Panc1 (cell line): ENCODE measurements around the gene RING1. TPM values are rescaled to one million over a fixed set of nuclear protein-coding genes. Genes with fewer than 3 reads are reported as not detected.

Experiments used
- ATAC-seq: fragments of 200-7000 bp; cut with Tn5 transposase; 2 replicates; pipeline ENCODE4 v1.9.1; 2020; ENCODE audit warnings: mild to moderate bottlenecking, moderate library complexity
- BruUV-seq: library from RNA; stranded (reverse); fragments of 400-500 nt; replicated peaks from 2 replicates; lab custom pipeline; 2021; lab: Mats Ljungman, UMichigan
- CTCF ChIA-PET: fragments of 300-600 bp; sonication (Branson Sonifier 250); formaldehyde crosslinking; loops from one replicate; lab custom pipeline; 2022; ENCODE audit warnings: antibody characterized with exemption; lab: Charles Lee
- POLR2A ChIA-PET: fragments of 300-600 bp; sonication (Branson Sonifier 250); formaldehyde crosslinking; loops from one replicate; lab custom pipeline; 2022; ENCODE audit warnings: antibody characterized with exemption; lab: Charles Lee
- DNase-seq: peaks from one replicate; pipeline ENCODE4 v3.0.0-alpha.2; 2010; ENCODE audit warnings: low read depth, low spot score
- H3K27ac ChIP-seq: 2 replicates; pipeline ENCODE4 v1.5.1; 2011; ENCODE audit warnings: mild to moderate bottlenecking, low read length, inconsistent platforms
- H3K27me3 ChIP-seq: fragments of 200-500 bp; sonication (Bioruptor generic); 2 replicates; pipeline ENCODE4 v1.6.0; 2014; ENCODE audit warnings: low read length, inconsistent platforms; ENCODE audit not compliant: control insufficient read depth, insufficient read depth
- H3K36me3 ChIP-seq: fragments of 200-500 bp; sonication (Bioruptor generic); 2 replicates; pipeline ENCODE4 v1.5.1; 2014; ENCODE audit warnings: inconsistent platforms, mild to moderate bottlenecking, low read length, moderate library complexity; ENCODE audit not compliant: control insufficient read depth, insufficient read depth
- H3K4me1 ChIP-seq: 2 replicates; pipeline ENCODE4 v1.5.1; 2011; ENCODE audit warnings: inconsistent platforms, mild to moderate bottlenecking, low read length, moderate library complexity; ENCODE audit not compliant: control insufficient read depth, insufficient read depth
- H3K4me3 ChIP-seq, 2 experiments: 2 replicates each; pipeline ENCODE4 v1.5.1; 2011 to 2012; ENCODE audit warnings: low read depth in 2 of 2, low read length in 2 of 2, mild to moderate bottlenecking in 2 of 2, inconsistent platforms in 1 of 2, moderate library complexity in 1 of 2
- H3K9me3 ChIP-seq: fragments of 200-500 bp; sonication (Bioruptor generic); 2 replicates; pipeline ENCODE4 v1.5.1; 2014; ENCODE audit warnings: low read depth, mild to moderate bottlenecking, inconsistent platforms, low read length, moderate library complexity; ENCODE audit not compliant: control insufficient read depth, insufficient read depth
- CTCF ChIP-seq: fragments of 450-650 bp; IDR thresholded peaks from 2 replicates; pipeline ENCODE4 v1.5.1; 2017; ENCODE audit warnings: mild to moderate bottlenecking
- POLR2AphosphoS5 ChIP-seq: IDR thresholded peaks from 2 replicates; pipeline ENCODE4 v1.6.1; 2012; ENCODE audit warnings: mild to moderate bottlenecking, low read depth, low read length, moderate library complexity
- REST ChIP-seq, 2 experiments: IDR thresholded peaks; 2 replicates each; pipeline ENCODE4 v1.6.1; 2011 to 2012; ENCODE audit warnings: low read depth in 2 of 2, control low read depth in 1 of 2, low read length in 1 of 2, mild to moderate bottlenecking in 1 of 2, moderate library complexity in 1 of 2; ENCODE audit not compliant: insufficient read depth in 1 of 2
- SIN3A ChIP-seq: IDR thresholded peaks from 2 replicates; pipeline ENCODE4 v1.6.1; 2012; ENCODE audit warnings: low read depth, mild to moderate bottlenecking, low read length, moderate library complexity, borderline replicate concordance; ENCODE audit not compliant: insufficient read depth
- TCF7L2 ChIP-seq: IDR thresholded peaks from 2 replicates; pipeline ENCODE4 v1.6.1; 2011; ENCODE audit warnings: mild to moderate bottlenecking, low read depth, low read length, inconsistent platforms
- in situ Hi-C: cut with HindIII; loops from 2 replicates; pipeline ENCODE4 v1.10.0; 2016; ENCODE audit warnings: low sequenced_read_pairs, low pct_unique_long_range_greater_than_20kb
- intact Hi-C: fragments of 100-400 bp; cut with micrococcal nuclease; formaldehyde crosslinking; loops from one replicate; pipeline ENCODE4 v1.10.0; 2022; ENCODE audit not compliant: unreplicated experiment
- total RNA-seq: library from RNA; stranded (reverse); gene quantifications from one replicate; pipeline ENCODE4 v1.2.1, GENCODE V29; 2021; ENCODE audit not compliant: unreplicated experiment

Gene RING1
- total RNA-seq, 1 experiment from 2014 or later: 33.7 TPM

- H3K4me1 ChIP-seq: peaks cover 14% of the 10 kb centered on the region
- intact Hi-C loops: loop anchor here (2.0 to 10.0 kb wide), 2 partner anchors 130 to 234 kb away; no protein-coding TSS in a partner anchor
- ChIA-PET POLR2A (interaction anchor here (0.6 to 1.0 kb wide), 2 partner anchors 11 to 17 kb away, joined by 3 to 8 read pairs; no protein-coding TSS in a partner anchor), CTCF (interaction anchor here (1.1 to 1.9 kb wide), 4 partner anchors 13 to 100 kb away, joined by 3 to 9 read pairs (median 4); no protein-coding TSS in a partner anchor)
- H3K9me3 ChIP-seq: no peaks in the 10 kb centered on the region
- ATAC-seq (peak; percentile 93), DNase-seq (peak; percentile 97)
- in situ Hi-C loops: no loop called here
- BruUV-seq: no TSS peak
- peak overlapping the region; percentile 98 for H3K27ac ChIP-seq
- peaks cover 4% of the 10 kb centered on the region; the same call in 1 of the 2 replicates for H3K36me3 ChIP-seq
- no peaks in the 10 kb centered on the region for H3K27me3 ChIP-seq
- H3K4me3 ChIP-seq: peak overlapping the region; percentile 67 to 82
- TF ChIP-seq POLR2AphosphoS5 (peak; percentile 91), TCF7L2 (peak; percentile 70; the same call in 1 of the 2 replicates), REST (IDR thresholded peaks at IDR 0.05; ENCODE audit: insufficient read depth in 1 of 2, low read depth in 2 of 2, low read length in 1 of 2) (no peak), CTCF (no peak), SIN3A (0 out of 2 replicates have a peak, but pooled peaks have one; percentile 69)
These were observed 40.8 kb downstream of the RING1 start for GRCh38 chr6:33248932-33249731.

- intact Hi-C loops: loop anchor here (2.0 to 10.0 kb wide), 2 partner anchors 131 to 235 kb away; no protein-coding TSS in a partner anchor
- in situ Hi-C loops: no loop called here
- BruUV-seq: TSS peak; percentile 76
- no peaks in the 10 kb centered on the region for H3K27me3 ChIP-seq
- H3K27ac ChIP-seq: peak overlapping the region; percentile 98
- ChIA-PET POLR2A (interaction anchor here (0.5 to 1.1 kb wide), 3 partner anchors 10 to 278 kb away, joined by 3 to 4 read pairs (median 4); no protein-coding TSS in a partner anchor), CTCF (interaction anchor here (1.9 kb wide), 1 partner anchor 53 kb away, joined by 9 read pairs; no protein-coding TSS in a partner anchor)
- peaks cover 14% of the 10 kb centered on the region for H3K4me1 ChIP-seq
- DNase-seq: no peak
- peak; percentile 9 for ATAC-seq
- H3K36me3 ChIP-seq: peaks cover 4% of the 10 kb centered on the region; the same call in 1 of the 2 replicates
- H3K4me3 ChIP-seq: peak overlapping the region; percentile 67 to 82
- H3K9me3 ChIP-seq: no peaks in the 10 kb centered on the region
- TF ChIP-seq SIN3A (no peak), TCF7L2 (no peak), REST (IDR thresholded peaks at IDR 0.05; ENCODE audit: insufficient read depth in 1 of 2, low read depth in 2 of 2, low read length in 1 of 2) (no peak), CTCF (no peak), POLR2AphosphoS5 (no peak)
These were observed 41.7 kb downstream of the RING1 start for GRCh38 chr6:33249732-33250630.
